Colonic mucosa (tissue), 4 donors: ENCODE data around the gene TMEM200A. TPM values are rescaled to one million over a fixed set of nuclear protein-coding genes. Genes with fewer than 3 reads are reported as not detected.

Source experiments
- DNase-seq: peaks from one replicate; pipeline ENCODE4 v3.0.0-alpha.2; 2020
- H3K27ac ChIP-seq: fragments of 200-600 bp; one replicate; pipeline ENCODE4 v1.8.0; 2021
- H3K27me3 ChIP-seq: fragments of 200-600 bp; one replicate; pipeline ENCODE4 v1.8.0; 2021
- H3K36me3 ChIP-seq: fragments of 200-600 bp; one replicate; pipeline ENCODE4 v1.8.0; 2021
- H3K4me1 ChIP-seq: fragments of 200-600 bp; one replicate; pipeline ENCODE4 v1.8.0; 2021; ENCODE audit warnings: mild to moderate bottlenecking
- H3K4me3 ChIP-seq: fragments of 200-600 bp; one replicate; pipeline ENCODE4 v1.8.0; 2021
- H3K9ac ChIP-seq, 2 donors: one replicate each; pipeline ENCODE4 v1.7.0; 2013; ENCODE audit warnings: control low read depth in 2 of 2, low read depth in 2 of 2, low read length in 2 of 2
- H3K9me3 ChIP-seq: fragments of 200-600 bp; one replicate; pipeline ENCODE4 v1.8.0; 2021
- CTCF ChIP-seq: fragments of 200-600 bp; IDR thresholded peaks from one replicate; pipeline ENCODE4 v1.8.0; 2022; ENCODE audit warnings: antibody characterized with exemption, mild to moderate bottlenecking
- intact Hi-C: fragments of 100-400 bp; cut with DNase I; formaldehyde crosslinking; loops from one replicate; pipeline ENCODE4 v1.14.1; 2022
- total RNA-seq, 2 donors: library from RNA; stranded (reverse); fragmentation: NEBNext Ultra II Directional in 1 of 2; extraction: Animal tissue kit (Norgen Biotek cat#: 25700) in 1 of 2; gene quantifications; one replicate each; pipeline ENCODE4 v1.2.1, GENCODE V29; 2021
- donor health status: healthy.
- donor health status: DM: no; HTN: no; CAD: no.
- donor health status: DM: no; HTN: no; CAD: no.

The TMEM200A gene
- total RNA-seq, 2 donors from 2014 or later, result 20.4 to 51.4 TPM

- Histone ChIP-seq H3K36me3 (no peaks in the 10 kb centered on the region), H3K9me3 (no peaks in the 10 kb centered on the region), H3K4me1 (no peaks in the 10 kb centered on the region), H3K4me3 (no peak overlapping the region), H3K9ac (no peak overlapping the region), H3K27ac (no peak overlapping the region), H3K27me3 (no peaks in the 10 kb centered on the region)
- intact Hi-C loops, result no loop called here
- DNase-seq, result no peak
- TF ChIP-seq CTCF, result no peak
These were observed 65.6 kb downstream of the TMEM200A start for GRCh38 chr6:130431346-130431852.

- DNase-seq, result no peak
- no peak overlapping the region for H3K27ac ChIP-seq
- H3K4me1 ChIP-seq, result no peaks in the 10 kb centered on the region
- TF ChIP-seq CTCF, result no peak
- H3K4me3 ChIP-seq, result no peak overlapping the region
- H3K9me3 ChIP-seq, result no peaks in the 10 kb centered on the region
- no peaks in the 10 kb centered on the region for H3K36me3 ChIP-seq
- intact Hi-C loops, result no loop called here
- H3K27me3 ChIP-seq, result no peaks in the 10 kb centered on the region
- no peak overlapping the region for H3K9ac ChIP-seq
These were observed 67.0 kb downstream of the TMEM200A start for GRCh38 chr6:130432838-130433237.

GRCh38 chr6:130434174-130434873 lies 68.5 kb downstream of the TMEM200A start:
- no peak overlapping the region for H3K27ac ChIP-seq
- no peaks in the 10 kb centered on the region for H3K4me1 ChIP-seq
- no peaks in the 10 kb centered on the region for H3K9me3 ChIP-seq
- no peaks in the 10 kb centered on the region for H3K36me3 ChIP-seq
- TF ChIP-seq CTCF, result no peak
- DNase-seq, result no peak
- intact Hi-C loops, result no loop called here
- no peaks in the 10 kb centered on the region for H3K27me3 ChIP-seq
- H3K4me3 ChIP-seq, result no peak overlapping the region
- H3K9ac ChIP-seq, result no peak overlapping the region

- Histone ChIP-seq H3K36me3 (no peaks in the 10 kb centered on the region), H3K4me3 (no peak overlapping the region), H3K27me3 (no peaks in the 10 kb centered on the region), H3K9me3 (no peaks in the 10 kb centered on the region), H3K27ac (no peak overlapping the region), H3K9ac (no peak overlapping the region), H3K4me1 (no peaks in the 10 kb centered on the region)
- no peak for DNase-seq
- TF ChIP-seq CTCF, result no peak
- intact Hi-C loops, result no loop called here
These were observed 69.4 kb downstream of the TMEM200A start for GRCh38 chr6:130435181-130435580.

GRCh38 chr6:130437961-130438360 lies 72.1 kb downstream of the TMEM200A start:
- no peak overlapping the region for H3K4me3 ChIP-seq
- H3K4me1 ChIP-seq, result no peaks in the 10 kb centered on the region
- no peak for TF ChIP-seq CTCF
- no peaks in the 10 kb centered on the region for H3K9me3 ChIP-seq
- no peaks in the 10 kb centered on the region for H3K27me3 ChIP-seq
- H3K27ac ChIP-seq, result no peak overlapping the region
- H3K36me3 ChIP-seq, result no peaks in the 10 kb centered on the region
- intact Hi-C loops, result no loop called here
- H3K9ac ChIP-seq, result no peak overlapping the region
- DNase-seq, result no peak
